GM12892 (cell line): Measurements from ENCODE around the gene CCDC80.

ENCODE experiments used
- POLR2A ChIP-seq: IDR thresholded peaks from 2 replicates; pipeline ENCODE4 v1.6.1; 2011; ENCODE audit warnings: low read depth, low read length, control low read depth
- POLR2AphosphoS5 ChIP-seq: IDR thresholded peaks from 2 replicates; pipeline ENCODE4 v1.6.1; 2011; ENCODE audit warnings: low read depth, low read length, control low read depth
- TAF1 ChIP-seq: IDR thresholded peaks from 2 replicates; pipeline ENCODE4 v1.6.1; 2011; ENCODE audit warnings: low read depth, mild to moderate bottlenecking, control low read depth, low read length, borderline replicate concordance

DNA sequence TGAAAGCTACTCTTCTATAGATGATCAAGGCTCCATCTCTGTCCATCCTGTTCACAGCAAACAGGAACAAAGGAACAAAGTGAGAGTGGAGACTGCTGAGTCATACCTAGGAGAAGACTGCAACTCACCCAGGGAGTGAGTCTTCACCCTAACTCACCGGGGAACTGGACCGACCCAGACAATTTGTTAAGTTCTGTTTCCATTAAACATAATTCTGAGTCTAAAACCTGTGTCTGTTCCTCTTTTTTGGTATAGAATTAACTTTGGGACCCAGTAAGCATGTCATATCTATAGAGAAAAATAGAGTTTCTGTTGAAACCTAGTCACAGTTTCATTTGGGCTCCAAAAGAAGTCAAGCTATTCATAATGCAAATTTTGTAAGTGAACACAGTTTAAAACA is 21.6 kb downstream of the CCDC80 start:
- no peak for TF ChIP-seq POLR2A
- no peak for TF ChIP-seq TAF1
- no peak for TF ChIP-seq POLR2AphosphoS5
